GM21619 (cell line): ENCODE measurements around the gene CLCN7.

Experiments
- ATAC-seq: cut with Tn5 transposase; IDR thresholded peaks from one replicate; pipeline ENCODE4 v1.9.1; 2021; ENCODE audit not compliant: unreplicated experiment

Gene CLCN7

GRCh38 chr16:1432388-1433262 is 42.2 kb downstream of the CLCN7 start:
- ATAC-seq, result no peak

GRCh38 chr16:1431497-1432270 is 43.1 kb downstream of the CLCN7 start:
- no peak for ATAC-seq

GRCh38 chr16:1430759-1431496 is 43.9 kb downstream of the CLCN7 start, which contains the start of gene PERCC1:
Gene PERCC1, plus strand, starts transcription at chr16:1431078. Its CDS starts 1,516 bp downstream, at chr16:1432594.
- ATAC-seq, result no peak

GRCh38 chr16:1430214-1430758 is 44.5 kb downstream of the CLCN7 start:
- no peak for ATAC-seq

GRCh38 chr16:1429631-1430030 is 45.2 kb downstream of the CLCN7 start:
- no peak for ATAC-seq

- ATAC-seq, result no peak
Observed at GRCh38 chr16:1429012-1429411, 45.8 kb downstream of the CLCN7 start.

- ATAC-seq, result no peak
Observed at GRCh38 chr16:1428511-1428910, 46.3 kb downstream of the CLCN7 start.

GRCh38 chr16:1427473-1428461 is 47.1 kb downstream of the CLCN7 start:
- ATAC-seq, result no peak

- ATAC-seq, result no peak
Observed at GRCh38 chr16:1426734-1427471, 47.9 kb downstream of the CLCN7 start.

GRCh38 chr16:1425616-1426370 is 49.0 kb downstream of the CLCN7 start:
- ATAC-seq, result no peak

GRCh38 chr16:1424028-1424427 is 50.8 kb downstream of the CLCN7 start:
- no peak for ATAC-seq

GRCh38 chr16:1422076-1422475 is 52.8 kb downstream of the CLCN7 start:
- ATAC-seq, result no peak

- peak; percentile 2 for ATAC-seq
Observed at GRCh38 chr16:1420111-1420539, 54.7 kb downstream of the CLCN7 start.

GRCh38 chr16:1416521-1416941 is 58.3 kb downstream of the CLCN7 start:
- no peak for ATAC-seq

- peak; percentile 44 for ATAC-seq
Observed at GRCh38 chr16:1414532-1415260, 60.1 kb downstream of the CLCN7 start, which contains the start of gene UNKL. Gene UNKL, minus strand, starts transcription at chr16:1414704. Its CDS starts 13 bp downstream, at chr16:1414691.

GRCh38 chr16:1413684-1414531 is 60.9 kb downstream of the CLCN7 start:
- ATAC-seq, result no peak

- no peak for ATAC-seq
Observed at GRCh38 chr16:1412847-1413246, 62.0 kb downstream of the CLCN7 start.
